Activated CD4-positive, alpha-beta memory T cell treated with anti-CD3 and anti-CD28 coated beads for 36 hours (primary cell): Measurements from ENCODE around the gene OSBPL5. TPM values are rescaled to one million over a fixed set of nuclear protein-coding genes. Genes with fewer than 3 reads are reported as not detected.
"Not testable (repeated sequence)": the region's sequence is repeated elsewhere in the genome, so short reads cannot be mapped to it uniquely, and the experiment has no call there.

Source experiments
- CTCF ChIA-PET: fragments of 350-600 bp; sonication (Branson Sonifier 250); formaldehyde crosslinking; loops from one replicate; lab custom pipeline; 2021; ENCODE audit warnings: antibody characterized with exemption, inconsistent platforms; lab: Charles Lee
- POLR2A ChIA-PET: fragments of 350-600 bp; sonication (Branson Sonifier 250); formaldehyde crosslinking; loops from one replicate; lab custom pipeline; 2021; ENCODE audit warnings: antibody characterized with exemption; lab: Charles Lee
- DNase-seq: peaks from one replicate; pipeline ENCODE4 v3.0.0-alpha.2; 2020
- H3K27ac Mint-ChIP-seq: one replicate; pipeline ENCODE4 v1.8.0; 2021; ENCODE audit warnings: mixed read lengths
- H3K27me3 Mint-ChIP-seq: one replicate; pipeline ENCODE4 v1.8.0; 2021; ENCODE audit warnings: mixed read lengths
- H3K36me3 Mint-ChIP-seq: one replicate; pipeline ENCODE4 v1.8.0; 2021; ENCODE audit warnings: mixed read lengths
- H3K4me1 Mint-ChIP-seq: one replicate; pipeline ENCODE4 v1.8.0; 2021; ENCODE audit warnings: low read depth, mixed read lengths
- H3K4me3 Mint-ChIP-seq: one replicate; pipeline ENCODE4 v1.8.0; 2021; ENCODE audit warnings: mild to moderate bottlenecking, mixed read lengths
- H3K9me3 Mint-ChIP-seq: one replicate; pipeline ENCODE4 v1.8.0; 2021; ENCODE audit warnings: mixed read lengths
- intact Hi-C: fragments of 100-400 bp; cut with micrococcal nuclease; formaldehyde crosslinking; loops from one replicate; pipeline ENCODE4 v1.15.1; 2023
- total RNA-seq, 2 experiments: library from RNA; stranded (reverse); gene quantifications; one replicate each; pipeline ENCODE4 v1.2.3, GENCODE V29; 2021

OSBPL5 gene
- total RNA-seq, 2 experiments from 2014 or later, result 4.6 to 4.7 TPM

DNA sequence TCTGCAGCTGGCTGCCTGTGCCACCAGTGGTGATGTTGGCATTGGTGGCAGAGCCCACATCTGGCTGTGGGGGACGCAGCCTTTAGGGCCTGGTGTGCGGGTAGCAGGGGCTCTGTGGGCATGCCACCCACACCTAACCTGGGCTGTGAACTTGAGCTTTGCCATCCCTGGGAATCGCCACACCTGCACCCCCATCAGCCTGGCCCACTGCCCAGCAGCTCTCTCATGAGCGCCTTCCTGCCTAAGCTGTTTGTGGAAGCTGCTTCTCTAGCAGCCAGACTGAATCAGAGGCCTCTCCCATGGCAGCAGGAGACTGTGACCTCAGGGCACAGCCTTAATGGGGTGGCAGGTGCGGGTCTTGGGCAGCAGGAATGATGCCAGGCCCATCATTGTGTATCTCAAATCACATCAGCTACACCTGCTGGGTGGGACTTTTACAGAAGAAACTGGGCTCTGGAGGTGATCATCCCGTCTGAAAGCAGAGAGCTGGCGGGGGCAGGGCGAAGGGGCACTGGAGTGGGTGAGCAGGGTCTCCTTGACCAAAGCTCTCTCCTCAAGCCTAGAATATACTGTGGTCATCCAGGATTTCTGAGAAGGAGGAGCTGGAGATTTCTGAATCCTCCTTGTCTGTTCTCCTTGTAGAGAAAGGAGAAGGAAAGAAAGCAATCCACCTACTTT, 90.1 kb downstream of the OSBPL5 start:
- no peaks in the 10 kb centered on the region for H3K9me3 Mint-ChIP-seq
- H3K27me3 Mint-ChIP-seq, result no peaks in the 10 kb centered on the region
- no peaks in the 10 kb centered on the region for H3K4me1 Mint-ChIP-seq
- no peak for DNase-seq
- no peak overlapping the region for H3K27ac Mint-ChIP-seq
- intact Hi-C loops, result no loop called here
- ChIA-PET CTCF (interaction anchor here (0.8 to 1.0 kb wide), 2 partner anchors 16 to 17 kb away, joined by 4 to 5 read pairs; no protein-coding TSS in a partner anchor), POLR2A (interaction anchor here (0.7 kb wide), 1 partner anchor 125 kb away, joined by 3 read pairs; no protein-coding TSS in a partner anchor)
- H3K36me3 Mint-ChIP-seq, result no peaks in the 10 kb centered on the region
- no peak overlapping the region for H3K4me3 Mint-ChIP-seq

DNA sequence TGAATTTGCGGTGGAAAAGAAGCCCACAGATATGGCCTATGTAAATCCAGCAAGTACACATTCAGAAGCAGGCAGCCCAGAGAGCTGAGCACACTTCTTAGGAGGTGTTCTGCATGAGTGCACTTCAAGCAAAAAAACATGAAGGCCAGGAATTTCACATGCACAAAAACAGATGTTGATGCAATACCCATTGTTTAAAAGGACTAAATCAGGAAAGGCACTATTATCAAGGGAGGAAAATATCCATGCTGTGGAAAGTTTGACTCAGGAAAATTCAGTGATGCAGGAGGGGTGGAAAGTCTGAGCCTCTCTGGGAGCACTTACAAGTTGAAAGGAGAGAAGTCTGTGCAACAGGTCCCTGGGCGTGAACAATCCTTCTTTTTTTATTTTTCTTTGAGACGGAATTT, 92.1 kb downstream of the OSBPL5 start:
- Mint-ChIP-seq H3K27ac (no peak overlapping the region), H3K4me3 (no peak overlapping the region), H3K27me3 (no peaks in the 10 kb centered on the region), H3K36me3 (no peaks in the 10 kb centered on the region), H3K4me1 (no peaks in the 10 kb centered on the region), H3K9me3 (no peaks in the 10 kb centered on the region)
- intact Hi-C loops, result no loop called here
- no peak for DNase-seq
- ChIA-PET CTCF (interaction anchor here (1.6 kb wide), 1 partner anchor 19 kb away, joined by 6 read pairs; no protein-coding TSS in a partner anchor), POLR2A (no interaction called here)

DNA sequence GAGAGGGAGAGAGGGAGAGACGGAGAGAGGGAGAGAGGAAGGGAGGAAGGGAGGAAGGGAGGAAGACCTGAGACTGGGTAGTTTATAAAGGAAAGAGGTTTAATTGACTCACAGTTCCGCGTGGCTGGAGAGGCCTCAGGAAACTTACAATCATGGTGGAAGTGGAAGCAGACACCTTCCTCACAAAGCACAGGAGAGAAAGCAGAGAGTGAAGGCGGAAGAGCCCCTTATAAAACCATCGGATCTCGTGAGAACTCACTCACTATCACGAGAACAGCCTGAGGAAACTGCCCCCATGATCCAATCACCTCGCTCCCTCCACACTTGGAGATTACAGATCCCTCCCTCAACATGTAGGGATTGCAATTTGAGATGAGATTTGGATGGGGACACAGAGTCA, 95.7 kb downstream of the OSBPL5 start:
- Mint-ChIP-seq H3K4me3 (no peak overlapping the region), H3K9me3 (no peaks in the 10 kb centered on the region), H3K36me3 (no peaks in the 10 kb centered on the region), H3K27ac (no peak overlapping the region), H3K4me1 (no peaks in the 10 kb centered on the region), H3K27me3 (no peaks in the 10 kb centered on the region)
- CTCF ChIA-PET, result interaction anchor here (2.6 kb wide), 1 partner anchor 22 kb away, joined by 8 read pairs; no protein-coding TSS in a partner anchor
- POLR2A ChIA-PET, result no interaction called here
- intact Hi-C loops, result no loop called here
- no peak for DNase-seq

DNA sequence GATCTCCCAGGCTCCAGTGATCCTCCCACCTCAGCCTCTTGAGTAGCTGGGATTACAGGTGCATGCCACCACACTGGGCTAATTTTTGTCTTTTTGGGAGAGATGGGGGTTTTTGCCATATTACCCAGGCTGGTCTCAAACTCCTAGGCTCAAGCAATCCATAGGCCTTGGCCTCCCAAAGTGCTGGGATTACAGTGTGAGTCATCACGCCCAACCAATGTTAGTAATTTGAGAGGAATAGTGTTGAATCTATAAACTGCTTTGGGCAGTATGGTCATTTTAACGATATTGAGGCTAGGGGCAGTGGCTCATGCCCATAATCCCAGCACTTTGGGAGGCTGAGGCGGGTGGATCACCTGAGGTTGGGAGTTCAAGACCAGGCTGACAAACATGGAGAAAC, 98.8 kb downstream of the OSBPL5 start:
- POLR2A ChIA-PET, result not testable (repeated sequence)

DNA sequence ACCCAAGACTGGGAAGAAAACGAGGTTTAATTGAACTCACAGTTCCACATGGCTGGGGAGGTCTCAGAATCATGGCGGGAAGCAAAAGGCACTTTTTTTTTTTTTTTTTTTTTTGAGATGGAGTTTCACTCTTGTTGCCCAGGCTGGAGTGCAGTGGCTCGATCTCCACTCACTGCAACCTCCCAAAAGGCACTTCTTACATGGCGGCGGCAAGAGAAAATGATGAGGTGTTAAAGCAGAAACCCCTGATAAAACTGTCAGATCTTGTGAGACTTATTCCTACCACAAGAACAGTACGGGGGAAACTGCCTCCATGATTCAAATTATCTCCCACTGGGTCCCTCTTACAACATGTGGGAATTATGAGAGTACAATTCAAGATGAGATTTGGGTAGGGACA, 100.4 kb downstream of the OSBPL5 start:
- DNase-seq, H3K4me1 Mint-ChIP-seq, H3K36me3 Mint-ChIP-seq, H3K27me3 Mint-ChIP-seq, POLR2A ChIA-PET, H3K9me3 Mint-ChIP-seq, H3K27ac Mint-ChIP-seq, H3K4me3 Mint-ChIP-seq, intact Hi-C loops: not testable (repeated sequence)
- CTCF ChIA-PET, result interaction anchor here (1.7 kb wide), 1 partner anchor 27 kb away, joined by 5 read pairs; no protein-coding TSS in a partner anchor

More for the DNA sequence above, 98.8 kb downstream of the OSBPL5 start:
- H3K27ac Mint-ChIP-seq, intact Hi-C loops, H3K4me3 Mint-ChIP-seq, H3K4me1 Mint-ChIP-seq, H3K9me3 Mint-ChIP-seq, DNase-seq, H3K36me3 Mint-ChIP-seq, H3K27me3 Mint-ChIP-seq: not testable (repeated sequence)
- CTCF ChIA-PET, result interaction anchor here (1.7 kb wide), 1 partner anchor 25 kb away, joined by 5 read pairs; no protein-coding TSS in a partner anchor

DNA sequence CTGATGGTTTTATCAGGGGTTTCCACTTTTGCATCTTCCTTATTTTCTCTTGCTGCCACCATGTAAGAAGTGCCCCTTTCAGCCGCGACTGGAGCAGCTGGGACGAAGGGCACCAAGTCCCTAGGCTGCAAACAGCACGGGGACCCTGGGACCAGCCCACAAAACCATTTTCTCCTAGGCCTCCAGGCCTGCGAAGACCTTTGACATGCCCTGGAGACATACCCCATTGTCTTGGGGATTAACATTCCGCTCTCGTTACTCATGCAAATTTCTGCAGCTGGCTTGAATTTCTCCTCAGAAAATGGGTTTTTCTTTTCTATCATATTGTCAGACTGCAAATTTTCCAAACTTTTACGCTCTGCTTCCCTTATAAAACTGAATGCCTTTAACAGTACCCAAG, 101.2 kb downstream of the OSBPL5 start:
- H3K4me1 Mint-ChIP-seq, DNase-seq, H3K4me3 Mint-ChIP-seq, intact Hi-C loops, H3K9me3 Mint-ChIP-seq, H3K36me3 Mint-ChIP-seq, POLR2A ChIA-PET, H3K27ac Mint-ChIP-seq, H3K27me3 Mint-ChIP-seq: not testable (repeated sequence)
- CTCF ChIA-PET, result interaction anchor here (1.5 kb wide), 1 partner anchor 28 kb away, joined by 6 read pairs; no protein-coding TSS in a partner anchor

DNA sequence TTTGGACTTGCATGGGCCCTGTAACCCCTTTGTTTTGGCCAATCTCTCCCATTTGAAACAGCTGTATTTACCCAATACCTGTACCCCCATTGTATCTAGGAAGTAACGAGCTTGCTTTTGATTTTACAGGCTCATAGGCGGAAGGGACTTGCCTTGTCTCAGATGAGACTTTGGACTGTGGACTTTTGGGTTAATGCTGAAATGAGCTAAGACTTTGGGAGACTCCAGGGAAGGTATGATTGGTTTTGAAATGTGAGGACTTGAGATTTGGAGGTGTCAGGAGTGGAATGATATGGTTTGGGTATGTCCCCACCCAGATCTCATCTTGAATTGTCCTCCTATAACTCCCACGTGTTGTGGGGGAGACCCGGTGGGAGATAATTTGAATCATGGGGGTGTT, 101.7 kb downstream of the OSBPL5 start:
- H3K4me1 Mint-ChIP-seq, H3K27me3 Mint-ChIP-seq, intact Hi-C loops, H3K27ac Mint-ChIP-seq, H3K9me3 Mint-ChIP-seq, DNase-seq, POLR2A ChIA-PET, H3K36me3 Mint-ChIP-seq, H3K4me3 Mint-ChIP-seq: not testable (repeated sequence)
- CTCF ChIA-PET, result interaction anchor here (1.5 kb wide), 1 partner anchor 28 kb away, joined by 6 read pairs; no protein-coding TSS in a partner anchor

DNA sequence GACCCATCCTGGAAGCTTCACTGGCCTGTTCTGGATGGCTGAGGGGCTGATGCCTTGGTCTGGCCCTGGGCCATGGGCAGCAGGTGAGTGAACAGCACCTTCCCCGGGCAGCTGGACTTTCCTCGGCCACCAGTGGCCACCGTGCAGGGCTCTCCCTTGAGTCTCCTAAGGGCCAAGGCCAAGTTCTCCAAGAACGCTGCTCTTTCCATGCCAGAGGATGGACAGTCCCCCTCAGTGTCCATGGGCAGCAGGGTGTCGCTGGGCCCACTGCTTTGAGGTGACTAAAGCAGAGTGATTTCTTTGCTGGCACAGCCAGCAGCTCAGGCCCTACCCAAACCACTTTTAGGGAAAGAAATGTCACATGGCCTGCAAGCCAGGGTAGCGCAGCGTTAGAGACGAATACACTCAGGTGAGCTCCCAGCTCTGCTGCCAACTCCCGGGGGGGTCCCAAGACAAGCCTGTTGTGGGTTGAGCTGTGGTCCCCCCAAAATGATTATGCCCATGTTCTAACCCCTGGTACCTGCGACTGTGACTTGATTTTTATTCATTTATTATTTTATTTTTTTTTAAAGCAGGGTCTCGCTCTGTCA, 104.6 kb downstream of the OSBPL5 start:
- intact Hi-C loops, result no loop called here
- peaks cover 5% of the 10 kb centered on the region for H3K36me3 Mint-ChIP-seq
- H3K4me3 Mint-ChIP-seq, result no peak overlapping the region
- no peak for DNase-seq
- H3K4me1 Mint-ChIP-seq, result peaks cover 14% of the 10 kb centered on the region
- CTCF ChIA-PET, result interaction anchor here (1.0 kb wide), 1 partner anchor 31 kb away, joined by 3 read pairs; no protein-coding TSS in a partner anchor
- H3K27me3 Mint-ChIP-seq, result no peaks in the 10 kb centered on the region
- H3K9me3 Mint-ChIP-seq, result no peaks in the 10 kb centered on the region
- H3K27ac Mint-ChIP-seq, result no peak overlapping the region
- POLR2A ChIA-PET, result no interaction called here

DNA sequence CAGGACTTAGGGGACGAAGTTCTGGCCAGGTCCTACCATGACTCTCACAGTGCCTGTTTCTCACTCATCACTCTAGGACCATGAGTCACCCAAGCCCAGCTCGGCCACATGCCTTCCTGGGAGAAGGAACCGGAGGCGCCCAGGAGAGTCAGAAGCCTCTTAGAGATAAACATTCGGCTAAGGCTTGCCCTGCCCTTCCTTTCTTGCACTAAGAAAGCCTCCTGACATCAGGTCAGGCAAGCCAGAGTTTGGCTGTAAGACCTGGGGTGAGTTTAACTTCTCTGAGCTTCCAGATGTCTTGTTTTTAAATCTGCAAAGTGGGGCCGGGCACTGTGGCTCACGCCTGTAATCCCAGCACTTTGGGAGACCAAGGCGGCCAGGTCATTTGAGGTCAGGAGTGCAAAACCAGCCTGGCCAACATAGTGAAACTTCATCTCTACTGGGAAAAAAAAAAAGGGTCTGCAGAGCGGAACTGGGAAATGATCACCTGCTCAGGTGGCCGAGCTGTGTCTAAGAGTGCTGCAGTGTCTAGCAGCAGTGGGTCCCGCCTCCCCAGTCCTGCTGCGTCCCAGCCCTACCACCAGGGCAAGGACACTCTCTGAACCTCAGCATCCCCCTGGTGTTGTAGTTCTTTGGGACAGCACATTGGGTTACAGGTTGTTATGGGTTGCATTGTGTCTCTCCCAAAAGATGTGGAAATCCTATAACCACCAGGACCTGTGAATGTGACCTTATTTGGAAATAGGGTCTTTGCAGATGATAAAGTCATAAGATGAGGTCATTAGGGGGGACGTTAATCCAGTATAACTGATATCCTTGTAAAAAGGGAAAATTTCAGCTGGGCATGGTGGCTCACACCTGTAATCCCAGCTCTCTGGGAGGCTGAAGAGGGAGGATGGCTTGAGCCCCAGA, 106.1 kb downstream of the OSBPL5 start:
- Mint-ChIP-seq H3K4me1 (peaks cover 24% of the 10 kb centered on the region), H3K27ac (no peak overlapping the region), H3K36me3 (peaks cover 12% of the 10 kb centered on the region), H3K9me3 (no peaks in the 10 kb centered on the region), H3K4me3 (peak overlapping the region; percentile 50), H3K27me3 (no peaks in the 10 kb centered on the region)
- intact Hi-C loops, result loop anchor here (5.0 kb wide), 2 partner anchors 33 to 318 kb away; partner anchors contain the start of gene ZNF195
- POLR2A ChIA-PET, result interaction anchor here (0.5 to 2.0 kb wide), 2 partner anchors 12 to 682 kb away, joined by 3 to 5 read pairs; partner anchors contain the start of gene CD81
- no peak for DNase-seq
- CTCF ChIA-PET, result interaction anchor here (1.0 to 5.4 kb wide), 3 partner anchors 22 to 129 kb away, joined by 3 to 24 read pairs (median 3); no protein-coding TSS in a partner anchor

DNA sequence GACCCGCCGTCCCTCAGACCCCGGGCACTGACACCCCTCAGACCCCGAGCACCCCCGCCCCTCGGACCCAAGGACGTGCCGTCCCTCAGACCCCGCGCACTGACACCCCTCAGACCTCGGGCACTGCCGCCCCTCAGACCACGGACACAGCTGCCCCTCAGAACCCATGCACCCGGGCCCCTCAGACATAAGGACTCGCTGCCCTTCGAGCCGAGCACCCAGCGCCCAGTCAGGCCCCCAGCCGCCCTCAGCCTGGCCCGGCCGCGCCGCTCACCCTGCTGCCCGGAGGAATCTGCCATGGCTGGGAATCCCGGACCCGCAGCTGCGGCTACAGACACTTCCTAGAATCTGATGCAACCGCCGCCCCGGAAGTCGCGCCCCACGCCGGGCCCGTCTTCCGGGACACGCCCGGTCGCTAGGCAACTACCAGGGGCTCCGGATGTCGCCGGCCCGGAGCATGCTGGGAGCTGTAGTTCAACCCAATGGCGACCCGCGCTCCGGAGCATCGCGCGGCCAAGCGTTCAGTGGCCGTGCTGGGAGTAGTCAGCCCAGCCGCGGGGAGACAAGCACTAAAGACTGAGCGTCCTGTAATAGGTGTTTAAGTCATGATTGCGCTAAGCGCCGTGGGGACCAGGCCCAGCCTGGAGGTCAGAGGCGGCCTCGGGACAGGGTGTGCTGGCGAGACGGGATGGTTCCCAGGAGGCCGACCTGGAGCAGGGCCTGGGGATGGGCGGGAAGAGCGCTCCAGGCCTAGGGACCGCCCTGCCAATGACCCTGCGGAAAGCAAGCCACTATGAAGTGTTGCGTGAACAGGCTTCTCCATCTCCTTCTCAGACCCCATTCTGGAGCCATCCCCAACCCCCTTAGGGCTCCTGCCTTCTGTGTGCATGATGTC, 107.8 kb downstream of the OSBPL5 start, which contains the start of gene CARS1:
TSS of gene CARS1 (minus strand) at position 355 of the 895 bp plus-strand sequence. CDS start at position 299, 56 bp downstream.
- Mint-ChIP-seq H3K4me1 (peaks cover 36% of the 10 kb centered on the region), H3K9me3 (no peaks in the 10 kb centered on the region), H3K27ac (peak within 1 kb of the TSS; percentile 85), H3K27me3 (no peaks in the 10 kb centered on the region), H3K36me3 (peaks cover 14% of the 10 kb centered on the region), H3K4me3 (peak within 1 kb of the TSS; percentile 89)
- CTCF ChIA-PET, result interaction anchor here (1.0 to 5.4 kb wide), 4 partner anchors 19 to 127 kb away, joined by 3 to 24 read pairs (median 4); no protein-coding TSS in a partner anchor
- POLR2A ChIA-PET, result interaction anchor here (0.6 to 2.0 kb wide), 10 partner anchors 11 to 681 kb away, joined by 3 to 5 read pairs (median 4); partner anchors contain the start of genes CD81 and NAP1L4
- peak; percentile 97 for DNase-seq
- intact Hi-C loops, result loop anchor here (1.0 to 5.0 kb wide), 4 partner anchors 35 to 657 kb away; partner anchors contain the start of genes TSSC4 and ZNF195
